CD4-positive, alpha-beta T cell treated with Interleukin-1 beta for 1 hour (primary cell): ENCODE data around the gene MARCHF6.
"Not testable (repeated sequence)": the region's sequence is repeated elsewhere in the genome, so short reads cannot be mapped to it uniquely, and the experiment has no call there.

Experiments used
- DNase-seq, 2 donors: peaks; one replicate each; pipeline ENCODE4 v3.0.0-alpha.2; 2020 to 2022

MARCHF6 gene

DNA sequence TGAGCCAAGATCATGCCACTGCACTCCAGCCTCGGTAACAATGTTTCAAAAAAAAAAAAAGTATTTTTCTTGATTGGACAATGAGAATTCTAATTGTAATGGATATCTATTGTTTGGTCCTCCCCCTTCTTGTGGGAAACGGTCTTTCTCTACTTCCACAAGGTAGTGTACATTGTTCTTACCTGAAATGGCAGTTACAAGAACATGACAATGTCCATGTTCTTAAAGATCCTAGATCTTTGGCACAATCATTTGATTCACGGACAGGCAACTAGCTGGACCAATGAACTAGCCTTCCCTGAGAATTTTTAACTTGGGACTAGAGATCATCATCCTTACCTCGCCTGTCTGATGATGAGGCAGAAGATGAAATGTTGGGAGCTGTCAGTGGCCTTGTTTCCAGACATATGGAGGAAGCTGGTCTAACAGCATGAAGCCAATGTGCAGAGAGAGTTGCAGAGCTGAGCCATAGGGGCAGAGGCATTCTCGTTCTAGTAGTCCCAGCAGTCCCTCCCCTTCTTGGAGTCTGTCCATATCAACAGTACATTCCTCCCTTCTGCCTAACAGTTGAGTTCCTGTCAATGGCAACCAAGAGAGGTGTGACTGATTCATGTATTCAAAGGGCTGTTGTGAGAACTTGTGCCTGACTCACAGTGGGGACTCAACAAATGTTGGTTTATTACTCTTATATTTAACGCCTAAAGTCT is 2.1 kb upstream of the MARCHF6 start:
- no peak for DNase-seq

DNA sequence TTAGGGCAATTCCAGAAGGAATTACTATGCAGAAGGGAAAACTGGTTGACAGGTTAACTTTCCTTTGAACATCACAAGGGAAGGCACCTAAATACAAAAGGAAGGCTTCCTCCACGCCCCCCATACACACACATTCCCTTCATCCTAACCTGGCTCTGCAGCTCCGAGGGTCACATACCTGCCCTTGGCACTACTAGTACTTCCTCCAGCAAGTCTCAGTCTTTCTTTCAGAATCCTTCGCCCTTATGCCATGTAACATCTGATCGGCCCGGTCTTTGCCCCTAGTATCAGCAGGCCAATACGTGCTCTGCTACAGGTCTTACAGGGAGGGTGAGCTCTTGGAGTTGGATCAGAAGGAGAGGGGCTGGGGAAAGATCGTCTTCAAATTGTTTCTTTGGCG is 1.6 kb upstream of the MARCHF6 start:
- DNase-seq = no peak

DNA sequence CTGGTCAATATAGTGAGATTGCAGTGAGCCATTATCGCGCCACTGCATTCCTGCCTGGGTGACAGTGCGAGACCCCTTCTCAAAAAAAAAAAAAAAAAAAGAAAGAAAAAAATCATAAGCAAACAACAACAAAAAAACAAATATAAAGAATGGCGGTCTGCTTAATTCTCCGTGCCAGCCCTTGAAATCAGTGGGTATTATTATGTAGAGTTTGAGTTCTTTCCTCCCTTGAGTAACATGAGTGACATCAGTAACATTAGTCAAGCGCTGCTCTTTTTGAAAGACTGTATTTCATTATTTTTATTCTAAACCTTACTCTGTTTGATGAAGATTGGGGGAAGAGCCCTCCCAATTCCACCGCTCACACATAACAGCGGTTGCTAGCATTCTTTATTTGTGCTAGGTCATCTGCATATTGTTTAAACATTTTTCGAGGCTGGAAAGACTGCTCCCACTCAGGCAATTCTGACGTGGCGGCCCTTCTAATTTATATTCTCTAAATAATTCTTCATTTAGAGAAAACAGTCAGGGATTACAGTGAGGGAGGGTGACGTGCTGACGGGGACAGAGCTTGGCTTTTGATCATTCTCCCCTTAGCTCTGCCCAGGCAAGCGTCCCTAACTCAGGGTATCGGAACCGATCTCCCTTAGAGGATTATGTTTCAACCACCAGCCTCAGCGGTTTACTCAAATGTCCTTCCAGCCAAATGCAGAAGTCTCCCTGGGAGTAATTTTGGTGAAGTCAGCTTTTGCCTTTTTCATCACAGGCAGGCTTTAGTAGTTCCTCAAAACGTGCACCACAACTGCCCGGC is 860 bp upstream of the MARCHF6 start:
- DNase-seq = no peak

- DNase-seq = peak; percentile 50
These were observed 765 bp downstream of the MARCHF6 start for GRCh38 chr5:10354048-10354872.

DNA sequence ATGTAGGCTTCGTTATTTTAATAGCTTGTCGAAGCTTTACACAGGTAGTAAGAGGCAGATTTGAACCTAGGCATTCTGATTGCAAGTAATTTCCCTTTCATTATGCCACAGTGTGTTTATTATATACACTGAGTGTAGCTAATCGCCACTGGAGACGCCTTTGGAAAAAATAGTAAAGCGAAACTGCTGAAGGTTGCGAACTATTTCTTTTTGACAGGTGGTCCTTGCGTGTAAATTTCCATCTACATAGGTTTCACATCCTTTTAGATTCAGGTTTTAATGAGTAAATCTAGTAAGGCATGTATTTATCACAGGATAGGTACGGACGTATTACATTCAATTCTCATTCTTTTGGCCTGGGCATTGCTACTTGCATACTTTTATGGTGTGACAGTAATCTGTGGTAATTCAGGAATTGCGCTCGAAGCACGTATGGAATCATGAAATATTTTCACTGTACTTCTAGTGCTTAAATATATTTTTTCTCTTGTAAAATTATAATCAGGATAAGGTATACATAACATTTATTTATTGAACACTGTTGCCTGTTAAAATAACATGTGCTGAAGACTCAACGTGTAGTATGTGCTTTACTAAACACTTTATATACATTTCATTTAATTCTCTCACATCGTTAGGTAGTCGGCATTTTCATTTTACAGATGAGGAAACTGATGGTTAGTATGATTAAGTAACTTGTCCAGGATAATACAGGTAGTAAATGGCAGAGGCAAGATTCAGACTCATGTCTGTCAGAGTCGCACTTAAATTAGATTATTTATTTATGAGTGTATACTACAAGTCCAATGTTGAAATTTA is 1.8 kb downstream of the MARCHF6 start:
- DNase-seq = peak; percentile 10 to 51

- DNase-seq = no peak
These were observed 5.5 kb downstream of the MARCHF6 start for GRCh38 chr5:10358999-10359398.

DNA sequence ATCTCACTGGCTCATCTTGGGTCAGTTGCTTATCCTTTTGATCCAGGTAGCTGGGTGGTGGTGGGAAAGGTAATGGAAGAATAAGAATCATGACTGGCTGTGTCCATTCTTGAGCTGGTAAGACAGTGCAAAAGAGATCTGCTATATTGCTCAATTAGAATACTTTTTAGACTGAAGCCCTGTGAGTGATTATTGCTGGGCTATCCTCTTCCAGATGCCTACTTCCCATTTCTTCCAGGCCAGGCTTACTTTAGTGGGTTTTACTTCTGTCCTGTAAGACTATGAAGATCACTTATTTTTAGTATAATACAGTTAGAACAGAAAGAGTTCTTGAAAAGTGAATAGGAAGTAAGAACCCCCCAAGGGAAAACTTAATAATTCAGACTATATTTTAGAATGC is 7.2 kb downstream of the MARCHF6 start:
- DNase-seq = no peak

GRCh38 chr5:10363519-10364185 is 10.2 kb downstream of the MARCHF6 start:
- DNase-seq = no peak

DNA sequence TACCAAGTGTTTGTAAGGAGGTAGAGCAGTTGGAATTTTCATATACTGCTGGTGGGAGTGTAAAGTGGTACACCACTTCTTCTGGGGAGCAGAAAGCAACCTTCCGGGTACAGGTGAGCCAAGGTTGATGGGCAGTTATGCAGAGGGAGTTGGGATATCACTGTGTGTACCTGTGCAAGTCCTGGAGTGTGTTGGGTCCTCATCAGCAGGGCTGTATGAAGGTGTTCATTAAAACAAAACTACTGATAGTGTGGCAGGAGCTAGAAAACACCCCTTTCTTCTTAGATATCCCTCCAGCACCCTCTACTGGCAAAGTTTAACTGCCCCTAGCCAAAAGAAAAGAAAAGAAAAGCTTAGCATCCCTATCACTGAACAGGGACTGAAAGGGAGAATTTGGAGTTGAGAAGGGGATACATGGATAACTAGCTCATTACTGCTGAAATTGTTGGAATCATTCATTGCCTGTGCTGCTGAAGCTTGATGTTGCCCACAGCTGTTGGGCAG is 10.7 kb downstream of the MARCHF6 start:
- peak in 1 of 2 donors; percentile 31 for DNase-seq

DNA sequence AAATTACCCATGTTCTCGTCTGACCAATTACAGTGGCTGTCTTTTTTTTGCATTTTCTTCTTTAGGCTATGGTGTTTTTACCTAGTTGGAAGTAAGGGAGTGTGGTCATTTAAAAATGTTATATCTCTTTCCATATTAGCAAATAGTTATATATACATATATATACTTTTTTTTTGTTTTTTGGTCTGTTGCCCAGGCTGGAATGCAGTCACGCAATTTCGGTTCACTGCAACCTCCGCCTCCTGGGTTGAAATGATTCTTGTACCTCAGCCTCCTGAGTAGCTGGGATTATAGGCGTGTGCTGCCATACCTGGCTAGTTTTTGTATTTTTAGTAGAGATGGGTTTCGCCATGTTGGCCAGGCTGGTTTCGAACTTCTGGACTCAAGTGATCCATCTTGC is 12.3 kb downstream of the MARCHF6 start:
- DNase-seq = no peak

- DNase-seq = no peak
These were observed 13.1 kb downstream of the MARCHF6 start for GRCh38 chr5:10366310-10367272.

DNA sequence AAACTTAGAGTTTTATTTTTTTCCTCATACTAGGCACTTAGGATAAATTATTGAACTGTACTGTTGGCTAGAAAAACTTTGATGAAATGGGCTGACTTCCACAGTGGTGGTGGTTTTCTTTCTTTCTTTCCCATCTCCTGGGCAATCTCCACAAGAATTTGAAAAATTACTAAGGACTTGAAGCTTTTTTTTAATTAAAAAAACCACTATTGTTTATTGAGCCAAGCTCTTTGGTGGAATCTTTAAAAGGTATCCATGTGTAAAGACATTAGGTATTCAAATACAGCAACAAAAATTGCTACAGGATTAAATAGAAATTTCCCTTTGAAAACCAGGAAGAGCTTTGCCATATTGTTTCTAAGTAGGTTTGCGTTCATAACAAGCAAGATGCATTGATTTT is 14.1 kb downstream of the MARCHF6 start:
- no peak for DNase-seq

- no peak for DNase-seq
These were observed 17.4 kb downstream of the MARCHF6 start for GRCh38 chr5:10370931-10371330.

DNA sequence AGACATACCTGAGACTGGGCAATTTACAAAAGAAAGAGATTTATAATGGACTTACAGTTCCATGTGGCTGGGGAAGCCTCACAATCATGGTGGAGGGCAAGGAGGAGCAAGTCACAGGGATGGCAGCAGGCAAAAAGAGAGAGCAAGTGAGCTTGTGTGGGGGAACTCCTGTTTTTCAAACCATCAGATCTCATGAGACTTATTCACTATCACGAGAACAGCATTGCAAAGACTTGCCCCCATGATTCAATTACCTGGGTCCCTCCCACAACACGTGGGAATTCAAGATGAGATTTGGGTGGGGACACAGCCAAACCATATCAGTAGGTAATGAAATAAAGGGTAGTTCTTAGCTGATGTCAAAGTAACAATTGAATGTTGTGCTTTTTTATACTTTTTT is 17.9 kb downstream of the MARCHF6 start:
- DNase-seq = not testable (repeated sequence)

DNA sequence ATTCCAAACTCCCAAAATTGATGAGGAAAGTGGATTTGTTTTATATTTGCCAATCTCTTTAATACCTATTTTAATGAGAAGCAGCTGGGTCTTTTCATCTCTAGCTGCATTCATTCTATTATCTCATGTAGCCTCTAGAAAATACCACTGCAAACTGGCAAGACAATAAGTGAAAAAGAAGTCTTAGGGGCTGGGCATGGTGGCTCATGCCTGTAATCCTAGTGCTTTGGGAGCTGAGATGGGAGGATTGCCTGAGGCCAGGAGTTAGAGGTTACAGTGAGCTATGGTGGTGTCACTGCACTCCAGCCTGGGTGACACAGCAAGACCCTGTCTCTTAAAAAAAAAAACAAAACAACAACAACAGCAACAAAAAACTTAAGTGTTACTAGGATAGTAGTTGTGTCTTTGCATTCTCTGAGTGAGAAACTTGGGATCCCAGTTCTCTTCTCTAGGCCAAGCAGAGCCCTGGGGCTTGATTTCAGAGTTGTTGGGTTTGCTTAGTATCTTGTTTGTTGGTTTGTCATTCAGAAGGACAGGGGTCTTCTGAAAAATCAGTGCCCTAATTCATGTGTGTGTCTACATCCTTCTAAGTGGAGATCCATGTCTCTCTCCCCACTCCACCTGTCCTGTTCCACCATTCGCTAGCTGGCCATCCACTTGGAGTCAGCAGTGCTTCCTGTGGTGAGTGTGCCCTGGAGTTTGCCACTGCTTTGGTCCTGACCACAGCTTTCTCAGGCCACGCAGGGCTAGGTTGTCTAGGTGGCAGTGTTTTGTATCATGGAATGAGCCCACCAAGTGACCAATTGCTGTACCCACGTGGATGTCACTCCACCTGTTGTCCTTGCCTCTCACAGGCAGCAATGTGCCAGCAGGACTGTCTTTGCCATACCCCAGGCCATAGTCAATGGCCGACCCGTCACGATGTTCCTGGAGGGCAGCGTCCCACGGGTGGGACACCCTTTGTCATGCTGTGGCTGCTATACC is 19.5 kb downstream of the MARCHF6 start:
- no peak for DNase-seq

GRCh38 chr5:10374046-10375022 is 20.8 kb downstream of the MARCHF6 start:
- DNase-seq = no peak

- DNase-seq = not testable (repeated sequence)
These were observed 21.7 kb downstream of the MARCHF6 start for GRCh38 chr5:10375146-10375545.

GRCh38 chr5:10376544-10376943 is 23.0 kb downstream of the MARCHF6 start:
- no peak for DNase-seq
